Progenitor cell of endocrine pancreas (in vitro differentiated cells): ENCODE measurements around the gene STK16. TPM values are rescaled to one million over a fixed set of nuclear protein-coding genes. Genes with fewer than 3 reads are reported as not detected.

Experiments used
- DNase-seq: peaks from one replicate; pipeline ENCODE4 v3.0.0; 2021; ENCODE audit warnings: low spot score; ENCODE audit not compliant: unreplicated experiment
- H3K27ac Mint-ChIP-seq: 2 replicates; pipeline ENCODE4 v1.8.0; 2021; ENCODE audit warnings: mild to moderate bottlenecking, moderate library complexity, mixed read lengths
- H3K27me3 Mint-ChIP-seq: 2 replicates; pipeline ENCODE4 v1.8.0; 2021; ENCODE audit warnings: mixed read lengths
- H3K36me3 Mint-ChIP-seq: 2 replicates; pipeline ENCODE4 v1.8.0; 2022; ENCODE audit warnings: mixed read lengths; ENCODE audit not compliant: insufficient read depth
- H3K4me1 Mint-ChIP-seq: 2 replicates; pipeline ENCODE4 v1.8.0; 2021; ENCODE audit warnings: low read depth, mixed read lengths
- H3K4me3 Mint-ChIP-seq: 2 replicates; pipeline ENCODE4 v1.8.0; 2021; ENCODE audit warnings: low read depth, mild to moderate bottlenecking, moderate library complexity, mixed read lengths
- H3K9me3 Mint-ChIP-seq: 2 replicates; pipeline ENCODE4 v1.8.0; 2021; ENCODE audit warnings: low read depth, mixed read lengths
- total RNA-seq: library from RNA; stranded (reverse); gene quantifications from 2 replicates; pipeline ENCODE4 v1.2.1, GENCODE V29; 2021
- TF ChIP-seq, protein P1 (sequence below): fragments of 200-600 bp; sonication (generic); IDR thresholded peaks from one replicate; pipeline ENCODE4 v1.5.0; 2021; ENCODE audit warnings: antibody characterized with exemption, mild to moderate bottlenecking; ENCODE audit not compliant: unreplicated experiment

STK16 gene
- total RNA-seq, 1 donor from 2014 or later = 23.2 TPM

DNA sequence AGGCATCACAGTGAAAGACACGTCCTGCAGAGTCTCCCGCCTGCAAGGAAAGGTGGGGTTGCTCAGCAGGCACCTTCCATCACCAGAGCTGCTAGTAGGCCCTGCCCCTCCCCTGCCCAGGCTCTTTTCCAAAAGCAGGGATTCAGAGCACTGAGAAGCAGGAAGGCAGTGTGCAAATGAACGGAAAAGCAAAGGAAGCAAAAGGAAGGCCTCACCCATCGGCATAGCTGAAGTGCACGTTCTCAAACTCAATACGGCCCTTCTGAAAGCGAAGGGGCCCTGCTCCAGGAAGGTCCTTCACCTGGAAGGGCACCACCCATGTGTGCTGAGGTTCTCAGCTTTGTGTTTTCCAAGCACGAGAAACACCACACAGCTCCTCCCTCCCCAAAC lies 32.3 kb upstream of the STK16 start:
- Mint-ChIP-seq H3K36me3 (peaks cover 17% of the 10 kb centered on the region), H3K27ac (no peak overlapping the region), H3K27me3 (no peaks in the 10 kb centered on the region), H3K9me3 (no peaks in the 10 kb centered on the region), H3K4me3 (no peak overlapping the region), H3K4me1 (peaks cover 10% of the 10 kb centered on the region)
- TF ChIP-seq, protein P1, sequence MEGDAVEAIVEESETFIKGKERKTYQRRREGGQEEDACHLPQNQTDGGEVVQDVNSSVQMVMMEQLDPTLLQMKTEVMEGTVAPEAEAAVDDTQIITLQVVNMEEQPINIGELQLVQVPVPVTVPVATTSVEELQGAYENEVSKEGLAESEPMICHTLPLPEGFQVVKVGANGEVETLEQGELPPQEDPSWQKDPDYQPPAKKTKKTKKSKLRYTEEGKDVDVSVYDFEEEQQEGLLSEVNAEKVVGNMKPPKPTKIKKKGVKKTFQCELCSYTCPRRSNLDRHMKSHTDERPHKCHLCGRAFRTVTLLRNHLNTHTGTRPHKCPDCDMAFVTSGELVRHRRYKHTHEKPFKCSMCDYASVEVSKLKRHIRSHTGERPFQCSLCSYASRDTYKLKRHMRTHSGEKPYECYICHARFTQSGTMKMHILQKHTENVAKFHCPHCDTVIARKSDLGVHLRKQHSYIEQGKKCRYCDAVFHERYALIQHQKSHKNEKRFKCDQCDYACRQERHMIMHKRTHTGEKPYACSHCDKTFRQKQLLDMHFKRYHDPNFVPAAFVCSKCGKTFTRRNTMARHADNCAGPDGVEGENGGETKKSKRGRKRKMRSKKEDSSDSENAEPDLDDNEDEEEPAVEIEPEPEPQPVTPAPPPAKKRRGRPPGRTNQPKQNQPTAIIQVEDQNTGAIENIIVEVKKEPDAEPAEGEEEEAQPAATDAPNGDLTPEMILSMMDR = no peak
- DNase-seq = no peak

DNA sequence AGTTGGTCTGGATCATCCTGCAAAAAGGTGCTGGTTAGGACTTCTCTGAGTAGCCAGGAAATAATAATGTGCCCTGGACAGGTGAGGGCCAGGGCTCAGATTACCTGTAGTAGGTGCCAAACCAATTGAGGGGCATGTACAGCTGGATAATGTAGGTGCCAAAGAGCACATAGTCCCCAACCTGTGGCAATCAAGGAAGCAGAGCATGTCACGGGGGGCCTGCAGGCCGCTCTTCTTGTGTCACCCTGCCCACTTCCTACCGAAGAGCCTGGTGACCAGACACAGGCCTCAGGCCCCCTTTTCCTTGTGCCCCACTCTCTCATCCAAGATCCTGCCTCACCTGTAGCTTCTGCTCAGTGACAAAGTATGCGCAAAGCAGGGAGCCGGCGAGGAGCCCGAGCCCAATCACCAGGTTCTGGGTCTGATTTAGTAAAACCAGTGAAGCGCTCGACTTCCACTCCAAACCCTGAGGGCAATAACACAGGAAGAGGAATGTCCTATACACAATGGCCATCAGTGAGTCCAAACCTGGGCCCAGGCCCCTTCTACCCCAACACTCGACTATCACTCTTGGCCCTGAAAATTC lies 31.7 kb upstream of the STK16 start:
- no peaks in the 10 kb centered on the region for H3K27me3 Mint-ChIP-seq
- no peaks in the 10 kb centered on the region for H3K9me3 Mint-ChIP-seq
- H3K4me1 Mint-ChIP-seq = peaks cover 8% of the 10 kb centered on the region
- H3K4me3 Mint-ChIP-seq = no peak overlapping the region
- H3K27ac Mint-ChIP-seq = no peak overlapping the region
- no peak for DNase-seq
- TF ChIP-seq, protein P1 = no peak
- H3K36me3 Mint-ChIP-seq = peaks cover 16% of the 10 kb centered on the region

DNA sequence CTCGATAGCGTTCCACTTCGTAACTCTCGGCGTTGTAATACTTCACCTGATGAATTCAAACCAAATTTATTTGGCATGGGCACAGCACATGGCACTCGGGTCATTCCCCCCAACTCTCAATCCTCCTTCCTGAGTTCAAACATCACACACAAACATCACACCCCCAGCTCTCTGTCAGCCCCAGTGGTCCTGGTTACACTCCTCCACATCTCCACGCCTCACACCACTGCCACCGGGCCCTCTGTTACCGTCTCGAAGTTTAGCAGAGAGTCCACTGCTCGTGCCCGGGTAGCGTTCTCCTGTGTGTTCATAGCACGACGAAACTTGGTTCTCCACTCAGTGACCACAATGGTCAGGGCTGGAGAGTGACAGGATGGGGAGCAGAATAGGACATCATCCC lies 31.1 kb upstream of the STK16 start:
- Mint-ChIP-seq H3K36me3 (peaks cover 14% of the 10 kb centered on the region), H3K4me3 (no peak overlapping the region), H3K4me1 (peaks cover 11% of the 10 kb centered on the region), H3K9me3 (no peaks in the 10 kb centered on the region), H3K27ac (no peak overlapping the region), H3K27me3 (no peaks in the 10 kb centered on the region)
- no peak for DNase-seq
- TF ChIP-seq, protein P1 = no peak

DNA sequence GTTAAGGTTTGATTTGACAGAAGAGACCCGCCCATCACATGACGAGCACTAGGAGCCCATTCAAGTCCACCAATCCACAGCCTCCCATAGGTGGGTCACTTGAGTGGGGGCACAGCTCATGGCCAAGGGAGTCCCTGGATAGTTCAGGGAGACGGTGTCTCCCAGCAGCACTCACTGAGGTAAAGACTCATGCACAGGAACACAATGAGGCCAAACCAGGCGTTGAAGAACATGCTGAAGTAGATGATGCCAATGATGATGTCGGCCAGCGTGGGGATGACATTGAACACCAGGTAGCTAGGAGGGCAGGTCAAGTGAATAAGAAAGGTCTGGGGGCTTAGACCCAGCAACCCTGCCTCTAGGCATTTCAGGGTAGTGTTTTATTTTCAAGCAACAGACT lies 30.5 kb upstream of the STK16 start:
- DNase-seq = no peak
- Mint-ChIP-seq H3K27me3 (no peaks in the 10 kb centered on the region), H3K27ac (no peak overlapping the region), H3K4me1 (peaks cover 13% of the 10 kb centered on the region), H3K9me3 (no peaks in the 10 kb centered on the region), H3K4me3 (no peak overlapping the region), H3K36me3 (peaks cover 13% of the 10 kb centered on the region)
- TF ChIP-seq, protein P1 = no peak

DNA sequence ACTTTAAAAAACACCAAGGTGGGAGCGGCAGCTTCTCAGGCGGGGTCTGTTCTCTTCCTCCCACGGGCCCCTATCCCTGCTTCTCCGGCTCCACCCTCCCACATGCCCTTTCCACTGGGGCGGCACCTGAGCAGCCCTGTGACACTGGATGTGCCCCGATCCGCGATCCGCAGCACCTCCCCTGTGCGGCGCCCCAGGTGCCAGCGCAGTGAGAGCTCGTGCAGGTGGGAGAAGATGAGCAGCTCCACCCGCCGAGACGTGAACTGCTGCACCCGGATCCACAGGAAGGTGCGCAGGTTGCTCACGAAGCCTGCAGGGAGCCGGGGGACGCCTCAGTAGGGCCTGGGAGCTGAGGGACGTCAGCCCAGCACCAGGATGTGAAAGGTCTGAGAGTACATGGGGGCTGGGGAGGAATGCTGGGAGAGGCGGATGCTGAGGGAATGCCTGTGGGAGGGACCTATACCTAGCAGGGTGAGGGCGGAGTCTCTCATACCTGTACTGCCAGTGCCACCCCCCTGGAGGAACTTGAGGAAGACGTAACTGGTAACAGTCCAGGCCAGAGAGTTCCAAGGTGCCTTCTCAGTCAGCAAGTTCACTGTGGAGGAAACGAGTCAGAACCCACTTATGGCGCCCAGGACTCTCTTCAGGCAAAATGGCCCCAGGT lies 29.3 kb upstream of the STK16 start:
- no peak for DNase-seq
- Mint-ChIP-seq H3K4me1 (peaks cover 13% of the 10 kb centered on the region), H3K27ac (no peak overlapping the region), H3K27me3 (no peaks in the 10 kb centered on the region), H3K36me3 (peaks cover 13% of the 10 kb centered on the region), H3K9me3 (no peaks in the 10 kb centered on the region), H3K4me3 (no peak overlapping the region)
- TF ChIP-seq, protein P1 = no peak
